NOMO-1 (cell line): ENCODE data around the gene PDK2.
"Not testable (repeated sequence)": the region's sequence is repeated elsewhere in the genome, so short reads cannot be mapped to it uniquely, and the experiment has no call there.

Source experiments
- DNase-seq, 2 experiments: peaks; one replicate each; lab custom pipeline; 2025; ENCODE audit not compliant: unreplicated experiment in 2 of 2; lab: John Stamatoyannopoulos, UW

The PDK2 gene

GRCh38 chr17:50058296-50058953 lies 36.7 kb upstream of the PDK2 start:
- no peak for DNase-seq

- no peak for DNase-seq
Measured at GRCh38 chr17:50059256-50059655, 35.9 kb upstream of the PDK2 start.

GRCh38 chr17:50059759-50060273 lies 35.3 kb upstream of the PDK2 start:
- DNase-seq = no peak

- no peak for DNase-seq
Measured at GRCh38 chr17:50060951-50061712, 34.0 kb upstream of the PDK2 start.

GRCh38 chr17:50061713-50062045 lies 33.5 kb upstream of the PDK2 start:
- not testable (repeated sequence) for DNase-seq

GRCh38 chr17:50062293-50063243 lies 32.6 kb upstream of the PDK2 start:
- DNase-seq = no peak

- DNase-seq = no peak
Measured at GRCh38 chr17:50063561-50064252, 31.4 kb upstream of the PDK2 start.

GRCh38 chr17:50064253-50065001 lies 30.7 kb upstream of the PDK2 start:
- no peak for DNase-seq

GRCh38 chr17:50065056-50065455 lies 30.1 kb upstream of the PDK2 start:
- no peak for DNase-seq

GRCh38 chr17:50066995-50067394 lies 28.2 kb upstream of the PDK2 start:
- no peak for DNase-seq

GRCh38 chr17:50067996-50068395 lies 27.2 kb upstream of the PDK2 start:
- no peak for DNase-seq

- DNase-seq = no peak
Measured at GRCh38 chr17:50070908-50071680, 24.1 kb upstream of the PDK2 start.

GRCh38 chr17:50071692-50072091 lies 23.5 kb upstream of the PDK2 start:
- DNase-seq = no peak

- DNase-seq = no peak
Measured at GRCh38 chr17:50072130-50072529, 23.0 kb upstream of the PDK2 start.

GRCh38 chr17:50072925-50073324 lies 22.2 kb upstream of the PDK2 start:
- DNase-seq = no peak

- DNase-seq = no peak
Measured at GRCh38 chr17:50074227-50074626, 20.9 kb upstream of the PDK2 start.

GRCh38 chr17:50075446-50076032 lies 19.6 kb upstream of the PDK2 start:
- no peak for DNase-seq

- no peak for DNase-seq
Measured at GRCh38 chr17:50076221-50076590, 18.9 kb upstream of the PDK2 start.
